GM12875 (cell line): ENCODE measurements around the gene NEMP1.
A peak's percentile ranks its signal among the peaks of the same experiment; 100 is the strongest.

Experiments used
- H3K4me3 ChIP-seq: one replicate; pipeline ENCODE4 v1.5.1; 2011; ENCODE audit warnings: low read depth, low read length, control low read depth
- CTCF ChIP-seq: IDR thresholded peaks from 2 replicates; pipeline ENCODE4 v1.5.1; 2011; ENCODE audit warnings: low read depth, mild to moderate bottlenecking, control low read depth, inconsistent platforms, low read length, moderate library complexity, borderline replicate concordance; ENCODE audit not compliant: insufficient read depth

The NEMP1 gene

GRCh38 chr12:57092876-57093414 is 14.4 kb upstream of the NEMP1 start:
- H3K4me3 ChIP-seq = peak overlapping the region; percentile 34
- no peak for TF ChIP-seq CTCF

GRCh38 chr12:57092529-57092862 is 13.9 kb upstream of the NEMP1 start:
- H3K4me3 ChIP-seq = no peak overlapping the region
- no peak for TF ChIP-seq CTCF

- no peak for TF ChIP-seq CTCF
- H3K4me3 ChIP-seq = no peak overlapping the region
Observed at GRCh38 chr12:57091638-57092528, 13.3 kb upstream of the NEMP1 start.

GRCh38 chr12:57090924-57091637 is 12.5 kb upstream of the NEMP1 start:
- TF ChIP-seq CTCF = no peak
- no peak overlapping the region for H3K4me3 ChIP-seq

GRCh38 chr12:57090490-57090889 is 11.9 kb upstream of the NEMP1 start:
- peak overlapping the region; percentile 15 for H3K4me3 ChIP-seq

More at GRCh38 chr12:57090490-57090889, 11.9 kb upstream of the NEMP1 start:
- no peak for TF ChIP-seq CTCF
